Neural progenitor cell (in vitro differentiated cells): Measurements from ENCODE around the gene MEGF6.

Experiments
- EZH2 ChIP-seq: fragments of 200-600 bp; sonication (generic); IDR thresholded peaks from 2 replicates; pipeline ENCODE4 v1.6.1; 2017; ENCODE audit warnings: antibody characterized with exemption, mild to moderate bottlenecking, moderate library complexity
- EZH2phosphoT487 ChIP-seq: fragments of 200-600 bp; sonication (generic); IDR thresholded peaks from 2 replicates; pipeline ENCODE4 v1.6.1; 2017; ENCODE audit warnings: antibody characterized with exemption
- TF ChIP-seq, protein P1 (sequence below): fragments of 200-600 bp; sonication (generic); IDR thresholded peaks from 2 replicates; pipeline ENCODE4 v1.5.1; 2017; ENCODE audit warnings: antibody characterized with exemption, mild to moderate bottlenecking

GRCh38 chr1:3461238-3461933 is 149.9 kb downstream of the MEGF6 start:
- TF ChIP-seq, protein P1, sequence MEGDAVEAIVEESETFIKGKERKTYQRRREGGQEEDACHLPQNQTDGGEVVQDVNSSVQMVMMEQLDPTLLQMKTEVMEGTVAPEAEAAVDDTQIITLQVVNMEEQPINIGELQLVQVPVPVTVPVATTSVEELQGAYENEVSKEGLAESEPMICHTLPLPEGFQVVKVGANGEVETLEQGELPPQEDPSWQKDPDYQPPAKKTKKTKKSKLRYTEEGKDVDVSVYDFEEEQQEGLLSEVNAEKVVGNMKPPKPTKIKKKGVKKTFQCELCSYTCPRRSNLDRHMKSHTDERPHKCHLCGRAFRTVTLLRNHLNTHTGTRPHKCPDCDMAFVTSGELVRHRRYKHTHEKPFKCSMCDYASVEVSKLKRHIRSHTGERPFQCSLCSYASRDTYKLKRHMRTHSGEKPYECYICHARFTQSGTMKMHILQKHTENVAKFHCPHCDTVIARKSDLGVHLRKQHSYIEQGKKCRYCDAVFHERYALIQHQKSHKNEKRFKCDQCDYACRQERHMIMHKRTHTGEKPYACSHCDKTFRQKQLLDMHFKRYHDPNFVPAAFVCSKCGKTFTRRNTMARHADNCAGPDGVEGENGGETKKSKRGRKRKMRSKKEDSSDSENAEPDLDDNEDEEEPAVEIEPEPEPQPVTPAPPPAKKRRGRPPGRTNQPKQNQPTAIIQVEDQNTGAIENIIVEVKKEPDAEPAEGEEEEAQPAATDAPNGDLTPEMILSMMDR = no peak
- TF ChIP-seq EZH2 = no peak
- no peak for TF ChIP-seq EZH2phosphoT487
